ENCODE results near the gene AMH. TPM values are rescaled to one million over a fixed set of nuclear protein-coding genes. Genes with fewer than 3 reads are reported as not detected.

The AMH gene
- total RNA-seq, 3 donors from 2014 or later: 2.7 to 5.1 (median 3.8) TPM

- DNase-seq: no peak
- Histone ChIP-seq H3K36me3 (ENCODE audit: low read depth) (no peaks in the 10 kb centered on the region), H3K9me3 (no peaks in the 10 kb centered on the region), H3K4me3 (no peak overlapping the region), H3K4me1 (ENCODE audit: low read depth) (peaks cover 21% of the 10 kb centered on the region)
- no peak for ATAC-seq
- no peak for TF ChIP-seq CTCF (IDR thresholded peaks at IDR 0.05)
- intact Hi-C loops (cut with DNase I, micrococcal nuclease): no loop called here
Measured at GRCh38 chr19:2288338-2288817, 39.3 kb downstream of the AMH start.

GRCh38 chr19:2288818-2289713 is 39.9 kb downstream of the AMH start:
- DNase-seq: no peak
- intact Hi-C loops (cut with DNase I, micrococcal nuclease): no loop called here
- ATAC-seq: peak; percentile 10
- Histone ChIP-seq H3K9me3 (no peaks in the 10 kb centered on the region), H3K36me3 (ENCODE audit: low read depth) (no peaks in the 10 kb centered on the region), H3K4me3 (no peak overlapping the region), H3K4me1 (ENCODE audit: low read depth) (peaks cover 21% of the 10 kb centered on the region)
- TF ChIP-seq CTCF (IDR thresholded peaks at IDR 0.05): no peak

GRCh38 chr19:2289714-2290435 is 40.8 kb downstream of the AMH start:
- peak; percentile 69 for ATAC-seq
- DNase-seq: peak in 2 of 3 donors; percentile 35 to 57
- intact Hi-C loops (cut with DNase I, micrococcal nuclease): no loop called here

GRCh38 chr19:2290441-2291184 is 41.5 kb downstream of the AMH start:
- ATAC-seq: peak; percentile 40
- DNase-seq: no peak
- Histone ChIP-seq H3K4me1 (ENCODE audit: low read depth) (peaks cover 21% of the 10 kb centered on the region), H3K9me3 (no peaks in the 10 kb centered on the region), H3K4me3 (no peak overlapping the region), H3K36me3 (ENCODE audit: low read depth) (no peaks in the 10 kb centered on the region)
- TF ChIP-seq CTCF (IDR thresholded peaks at IDR 0.05): no peak
- intact Hi-C loops (cut with DNase I, micrococcal nuclease): no loop called here

More at GRCh38 chr19:2289714-2290435, 40.8 kb downstream of the AMH start:
- H3K36me3 ChIP-seq (ENCODE audit: low read depth): no peaks in the 10 kb centered on the region
- TF ChIP-seq CTCF (IDR thresholded peaks at IDR 0.05): no peak
- H3K9me3 ChIP-seq: no peaks in the 10 kb centered on the region
- H3K4me3 ChIP-seq: peak overlapping the region; percentile 9
- peaks cover 21% of the 10 kb centered on the region for H3K4me1 ChIP-seq (ENCODE audit: low read depth)

GRCh38 chr19:2291185-2291751 is 42.1 kb downstream of the AMH start:
- H3K4me1 ChIP-seq (ENCODE audit: low read depth): peaks cover 21% of the 10 kb centered on the region
- no peak for ATAC-seq
- DNase-seq: no peak
- H3K36me3 ChIP-seq (ENCODE audit: low read depth): no peaks in the 10 kb centered on the region
- no peak overlapping the region for H3K4me3 ChIP-seq
- TF ChIP-seq CTCF (IDR thresholded peaks at IDR 0.05): no peak
- H3K9me3 ChIP-seq: no peaks in the 10 kb centered on the region
- intact Hi-C loops (cut with DNase I, micrococcal nuclease): no loop called here
